HCT116 (cell line): ENCODE results near the gene TIPRL. TPM values are rescaled to one million over a fixed set of nuclear protein-coding genes. Genes with fewer than 3 reads are reported as not detected.

Experiments
- ATAC-seq: fragments of 200-7000 bp; cut with Tn5 transposase; 2 replicates; pipeline ENCODE4 v1.9.1; 2020; ENCODE audit warnings: mild to moderate bottlenecking, moderate library complexity
- BruUV-seq: library from RNA; stranded (reverse); fragments of 400-500 nt; replicated peaks from 2 replicates; lab custom pipeline; 2021; lab: Mats Ljungman, UMichigan
- CTCF ChIA-PET: fragments of 300-600 bp; sonication (Branson Sonifier 250); formaldehyde crosslinking; loops from one replicate; lab custom pipeline; 2021; ENCODE audit warnings: antibody characterized with exemption; lab: Charles Lee
- POLR2A ChIA-PET: fragments of 300-600, 350-600 bp; sonication (Branson Sonifier 250); formaldehyde crosslinking; loops from one replicate; lab custom pipeline; 2021; ENCODE audit warnings: antibody characterized with exemption; lab: Charles Lee
- RAD21 ChIA-PET, 2 experiments: fragments of 300-600 bp; sonication (Branson Sonifier 250); formaldehyde crosslinking; loops; one replicate each; lab custom pipeline; 2023; ENCODE audit warnings: low total read pairs in 2 of 2; ENCODE audit not compliant: uncharacterized antibody in 2 of 2, unreplicated experiment in 2 of 2, low non-redundant PET in 1 of 2; lab: Charles Lee
- DNase-seq: peaks from one replicate; pipeline ENCODE4 v3.0.0-alpha.2; 2010; ENCODE audit warnings: low read depth, low spot score
- H2AFZ ChIP-seq: fragments of 200-600 bp; shearing (Covaris generic), sonication (generic); 2 replicates; pipeline ENCODE4 v1.6.1; 2017; ENCODE audit warnings: low read depth, mixed run types, mixed read lengths, antibody characterized with exemption, low read length; ENCODE audit not compliant: poor library complexity, severe bottlenecking
- H3K27ac ChIP-seq: 2 replicates; pipeline ENCODE4 v1.5.1; 2012; ENCODE audit warnings: low read depth, low read length
- H3K27me3 ChIP-seq: fragments of 200-600 bp; sonication (generic); 2 replicates; pipeline ENCODE4 v1.6.1; 2016; ENCODE audit warnings: mixed run types, low read length, mixed read lengths; ENCODE audit not compliant: insufficient read depth
- H3K36me3 ChIP-seq, 2 experiments: fragments of 200-500 bp in 1 of 2; fragments of 200-600 bp in 1 of 2; sonication (Bioruptor generic) in 1 of 2; sonication (generic) in 1 of 2; 2 replicates each; pipeline versions ENCODE4 v1.5.1 to v1.6.1; 2014 to 2016; ENCODE audit warnings: low read length in 2 of 2, inconsistent platforms in 1 of 2, mixed read lengths in 1 of 2, mixed run types in 1 of 2; ENCODE audit not compliant: insufficient read depth in 2 of 2, control insufficient read depth in 1 of 2
- H3K4me1 ChIP-seq, 2 experiments: fragments of 200-600 bp in 1 of 2; sonication (generic) in 1 of 2; 2 replicates each; pipeline versions ENCODE4 v1.5.1 to v1.6.1; 2012 to 2017; ENCODE audit warnings: low read length in 2 of 2, inconsistent platforms in 1 of 2, mild to moderate bottlenecking in 1 of 2, mixed read lengths in 1 of 2, mixed run types in 1 of 2, moderate library complexity in 1 of 2; ENCODE audit not compliant: insufficient read depth in 2 of 2, control insufficient read depth in 1 of 2
- H3K4me2 ChIP-seq: fragments of 200-600 bp; sonication (generic); 2 replicates; pipeline ENCODE4 v1.6.1; 2017; ENCODE audit warnings: mixed run types, low read length, mixed read lengths
- H3K4me3 ChIP-seq, 2 experiments: fragments of 200-600 bp in 1 of 2; sonication (generic) in 1 of 2; replicated peaks in 1 of 2; 2 replicates each; pipeline ENCODE4 v1.5.1; 2011 to 2016; ENCODE audit warnings: low read length in 2 of 2, control low read depth in 1 of 2, low read depth in 1 of 2, mild to moderate bottlenecking in 1 of 2, mixed read lengths in 1 of 2, mixed run types in 1 of 2
- H3K79me2 ChIP-seq: fragments of 200-600 bp; sonication (generic); 2 replicates; pipeline ENCODE4 v1.6.1; 2017; ENCODE audit warnings: mild to moderate bottlenecking, mixed run types, low read length, moderate library complexity, mixed read lengths; ENCODE audit not compliant: insufficient read depth
- H3K9ac ChIP-seq: fragments of 200-600 bp; sonication (generic); 2 replicates; pipeline ENCODE4 v1.6.1; 2016; ENCODE audit warnings: low read length, mixed read lengths
- H3K9me2 ChIP-seq: fragments of 200-600 bp; sonication (generic), shearing (Covaris generic); 2 replicates; pipeline ENCODE4 v1.6.1; 2017; ENCODE audit warnings: mixed run types, mild to moderate bottlenecking, moderate library complexity; ENCODE audit not compliant: insufficient read depth
- H3K9me3 ChIP-seq, 2 experiments: fragments of 200-500 bp in 1 of 2; fragments of 200-600 bp in 1 of 2; sonication (Bioruptor generic) in 1 of 2; sonication (generic) in 1 of 2; 2 replicates each; pipeline ENCODE4 v1.6.1; 2014 to 2017; ENCODE audit warnings: low read length in 2 of 2, mixed read lengths in 2 of 2, inconsistent platforms in 1 of 2, low read depth in 1 of 2, mild to moderate bottlenecking in 1 of 2, mixed run types in 1 of 2, moderate library complexity in 1 of 2; ENCODE audit not compliant: control insufficient read depth in 1 of 2, insufficient read depth in 1 of 2
- H4K20me1 ChIP-seq: fragments of 200-600 bp; sonication (generic), shearing (Covaris generic); 2 replicates; pipeline ENCODE4 v1.6.1; 2017; ENCODE audit warnings: mixed run types, mild to moderate bottlenecking, moderate library complexity; ENCODE audit not compliant: insufficient read depth
- CEBPB ChIP-seq: IDR thresholded peaks from 2 replicates; pipeline ENCODE4 v1.6.1; 2012; ENCODE audit warnings: low read depth
- EGR1 ChIP-seq: IDR thresholded peaks from 2 replicates; pipeline ENCODE4 v1.6.1; 2012; ENCODE audit warnings: low read depth
- EZH2 ChIP-seq: fragments of 200-600 bp; sonication (generic); IDR thresholded peaks from 2 replicates; pipeline ENCODE4 v1.6.1; 2017; ENCODE audit warnings: antibody characterized with exemption, mixed run types
- FOSL1 ChIP-seq: IDR thresholded peaks from 2 replicates; pipeline ENCODE4 v1.6.1; 2012; ENCODE audit warnings: low read depth
- SIN3A ChIP-seq: IDR thresholded peaks from 2 replicates; pipeline ENCODE4 v1.6.1; 2012; ENCODE audit warnings: low read depth
- SRF ChIP-seq: IDR thresholded peaks from 2 replicates; pipeline ENCODE4 v1.6.1; 2012; ENCODE audit warnings: low read depth
- ZFX ChIP-seq: fragments of 450-650 bp; IDR thresholded peaks from 2 replicates; pipeline ENCODE4 v1.6.1; 2017
- intact Hi-C: fragments of 100-400 bp; cut with micrococcal nuclease; formaldehyde crosslinking; loops from 2 replicates; pipeline ENCODE4 v1.10.0; 2022
- total RNA-seq: library from RNA; stranded (reverse); gene quantifications from one replicate; pipeline ENCODE4 v1.2.1, GENCODE V29; 2021; ENCODE audit not compliant: unreplicated experiment
- TF ChIP-seq, protein P1 (sequence below): IDR thresholded peaks from 2 replicates; pipeline ENCODE4 v1.6.1; 2011; ENCODE audit warnings: mild to moderate bottlenecking, low read length, moderate library complexity; ENCODE audit not compliant: insufficient replicate concordance; ENCODE audit errors: extremely low read depth
- TF ChIP-seq, protein P2 (sequence below): IDR thresholded peaks from 2 replicates; pipeline ENCODE4 v1.6.1; 2012
- TF ChIP-seq, protein P3 (sequence below): IDR thresholded peaks from 2 replicates; pipeline ENCODE4 v1.6.1; 2012
- TF ChIP-seq, protein P4 (sequence below): IDR thresholded peaks from 2 replicates; pipeline ENCODE4 v1.6.1; 2012; ENCODE audit warnings: low read depth

The TIPRL gene
- total RNA-seq, 1 experiment from 2014 or later: 36.4 TPM

DNA sequence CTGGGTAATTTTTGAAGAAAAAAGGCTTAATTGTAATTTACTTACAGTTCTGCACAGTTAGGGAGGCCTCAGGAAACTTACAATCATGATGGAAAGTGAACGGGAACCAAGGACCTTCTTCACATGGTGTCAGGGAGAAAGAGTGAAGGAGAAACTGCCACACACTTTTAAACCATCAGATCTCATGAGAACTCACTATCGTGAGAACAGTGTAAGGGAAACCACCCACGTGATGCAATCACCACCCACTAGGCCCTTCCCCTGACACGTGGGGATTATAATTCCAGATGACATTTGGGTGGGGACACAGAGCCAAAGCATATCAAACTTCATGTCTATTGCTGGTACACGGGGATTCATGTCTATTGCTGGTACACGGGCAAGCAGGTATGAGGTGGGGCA lies 41.7 kb downstream of the TIPRL start:
- ChIA-PET POLR2A (no interaction called here), CTCF (no interaction called here)
- H4K20me1 ChIP-seq: no peaks in the 10 kb centered on the region
- no peak overlapping the region for H3K27ac ChIP-seq
- BruUV-seq: no TSS peak
- intact Hi-C loops: no loop called here
- H3K4me1 ChIP-seq: peaks cover 0 to 6% of the 10 kb centered on the region in 2 experiments; a peak in 2 of 4 replicates
- no peaks in the 10 kb centered on the region for H3K27me3 ChIP-seq
- no peak overlapping the region for H3K4me3 ChIP-seq
- H3K4me2 ChIP-seq: no peak overlapping the region
- no peaks in the 10 kb centered on the region for H3K9me2 ChIP-seq
- no peaks in the 10 kb centered on the region for H3K79me2 ChIP-seq
- no peak overlapping the region for H3K9ac ChIP-seq
- no peak for ATAC-seq
- no peak overlapping the region for H2AFZ ChIP-seq
- H3K9me3 ChIP-seq: peaks cover 0 to 7% of the 10 kb centered on the region in 2 experiments; a peak in 1 of 4 replicates
- TF ChIP-seq, protein P1, sequence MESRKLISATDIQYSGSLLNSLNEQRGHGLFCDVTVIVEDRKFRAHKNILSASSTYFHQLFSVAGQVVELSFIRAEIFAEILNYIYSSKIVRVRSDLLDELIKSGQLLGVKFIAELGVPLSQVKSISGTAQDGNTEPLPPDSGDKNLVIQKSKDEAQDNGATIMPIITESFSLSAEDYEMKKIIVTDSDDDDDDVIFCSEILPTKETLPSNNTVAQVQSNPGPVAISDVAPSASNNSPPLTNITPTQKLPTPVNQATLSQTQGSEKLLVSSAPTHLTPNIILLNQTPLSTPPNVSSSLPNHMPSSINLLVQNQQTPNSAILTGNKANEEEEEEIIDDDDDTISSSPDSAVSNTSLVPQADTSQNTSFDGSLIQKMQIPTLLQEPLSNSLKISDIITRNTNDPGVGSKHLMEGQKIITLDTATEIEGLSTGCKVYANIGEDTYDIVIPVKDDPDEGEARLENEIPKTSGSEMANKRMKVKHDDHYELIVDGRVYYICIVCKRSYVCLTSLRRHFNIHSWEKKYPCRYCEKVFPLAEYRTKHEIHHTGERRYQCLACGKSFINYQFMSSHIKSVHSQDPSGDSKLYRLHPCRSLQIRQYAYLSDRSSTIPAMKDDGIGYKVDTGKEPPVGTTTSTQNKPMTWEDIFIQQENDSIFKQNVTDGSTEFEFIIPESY: no peak
- TF ChIP-seq, all 23 proteins: peak for 0
- DNase-seq: no peak
- no peaks in the 10 kb centered on the region for H3K36me3 ChIP-seq
- RAD21 ChIA-PET: no interaction called here

DNA sequence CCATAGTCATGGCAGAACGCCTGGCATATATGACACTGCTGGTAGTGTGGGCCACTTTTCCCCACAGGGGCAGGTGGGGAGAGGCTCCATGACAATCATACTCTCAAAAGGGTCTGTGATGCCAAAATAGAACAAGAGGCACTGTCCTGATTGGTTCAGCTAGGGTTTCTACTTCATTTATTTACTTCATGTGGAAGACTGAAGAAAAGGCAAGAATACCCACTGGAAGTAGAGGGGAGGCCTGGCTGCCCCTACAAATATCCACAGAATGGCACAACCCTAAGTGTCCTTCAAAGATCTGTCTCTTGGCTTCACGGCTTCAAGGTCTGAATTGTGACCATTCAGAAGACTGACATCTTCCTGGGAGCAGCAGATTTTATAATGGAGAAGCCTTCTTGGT lies 42.5 kb downstream of the TIPRL start:
- ChIA-PET RAD21 (no interaction called here), POLR2A (no interaction called here), CTCF (no interaction called here)
- intact Hi-C loops: no loop called here
- no peak overlapping the region for H2AFZ ChIP-seq
- no peaks in the 10 kb centered on the region for H4K20me1 ChIP-seq
- TF ChIP-seq ZFX (no peak), CEBPB (no peak), EGR1 (no peak), SIN3A (no peak), EZH2 (no peak), SRF (no peak), FOSL1 (no peak)
- TF ChIP-seq, protein P2, sequence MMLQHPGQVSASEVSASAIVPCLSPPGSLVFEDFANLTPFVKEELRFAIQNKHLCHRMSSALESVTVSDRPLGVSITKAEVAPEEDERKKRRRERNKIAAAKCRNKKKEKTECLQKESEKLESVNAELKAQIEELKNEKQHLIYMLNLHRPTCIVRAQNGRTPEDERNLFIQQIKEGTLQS: no peak
- TF ChIP-seq, protein P3, sequence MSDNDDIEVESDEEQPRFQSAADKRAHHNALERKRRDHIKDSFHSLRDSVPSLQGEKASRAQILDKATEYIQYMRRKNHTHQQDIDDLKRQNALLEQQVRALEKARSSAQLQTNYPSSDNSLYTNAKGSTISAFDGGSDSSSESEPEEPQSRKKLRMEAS: no peak
- TF ChIP-seq, protein P4, sequence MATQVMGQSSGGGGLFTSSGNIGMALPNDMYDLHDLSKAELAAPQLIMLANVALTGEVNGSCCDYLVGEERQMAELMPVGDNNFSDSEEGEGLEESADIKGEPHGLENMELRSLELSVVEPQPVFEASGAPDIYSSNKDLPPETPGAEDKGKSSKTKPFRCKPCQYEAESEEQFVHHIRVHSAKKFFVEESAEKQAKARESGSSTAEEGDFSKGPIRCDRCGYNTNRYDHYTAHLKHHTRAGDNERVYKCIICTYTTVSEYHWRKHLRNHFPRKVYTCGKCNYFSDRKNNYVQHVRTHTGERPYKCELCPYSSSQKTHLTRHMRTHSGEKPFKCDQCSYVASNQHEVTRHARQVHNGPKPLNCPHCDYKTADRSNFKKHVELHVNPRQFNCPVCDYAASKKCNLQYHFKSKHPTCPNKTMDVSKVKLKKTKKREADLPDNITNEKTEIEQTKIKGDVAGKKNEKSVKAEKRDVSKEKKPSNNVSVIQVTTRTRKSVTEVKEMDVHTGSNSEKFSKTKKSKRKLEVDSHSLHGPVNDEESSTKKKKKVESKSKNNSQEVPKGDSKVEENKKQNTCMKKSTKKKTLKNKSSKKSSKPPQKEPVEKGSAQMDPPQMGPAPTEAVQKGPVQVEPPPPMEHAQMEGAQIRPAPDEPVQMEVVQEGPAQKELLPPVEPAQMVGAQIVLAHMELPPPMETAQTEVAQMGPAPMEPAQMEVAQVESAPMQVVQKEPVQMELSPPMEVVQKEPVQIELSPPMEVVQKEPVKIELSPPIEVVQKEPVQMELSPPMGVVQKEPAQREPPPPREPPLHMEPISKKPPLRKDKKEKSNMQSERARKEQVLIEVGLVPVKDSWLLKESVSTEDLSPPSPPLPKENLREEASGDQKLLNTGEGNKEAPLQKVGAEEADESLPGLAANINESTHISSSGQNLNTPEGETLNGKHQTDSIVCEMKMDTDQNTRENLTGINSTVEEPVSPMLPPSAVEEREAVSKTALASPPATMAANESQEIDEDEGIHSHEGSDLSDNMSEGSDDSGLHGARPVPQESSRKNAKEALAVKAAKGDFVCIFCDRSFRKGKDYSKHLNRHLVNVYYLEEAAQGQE: no peak
- H3K36me3 ChIP-seq: no peaks in the 10 kb centered on the region
- H3K9ac ChIP-seq: no peak overlapping the region
- H3K9me2 ChIP-seq: no peaks in the 10 kb centered on the region
- no peak overlapping the region for H3K27ac ChIP-seq
- no peak overlapping the region for H3K4me2 ChIP-seq
- ATAC-seq: no peak
- no TSS peak for BruUV-seq
- no peak overlapping the region for H3K4me3 ChIP-seq
- H3K79me2 ChIP-seq: peaks cover 4% of the 10 kb centered on the region; the same call in 1 of the 2 replicates
- peaks cover 0 to 9% of the 10 kb centered on the region in 2 experiments; a peak in 2 of 4 replicates for H3K4me1 ChIP-seq
- no peaks in the 10 kb centered on the region for H3K27me3 ChIP-seq
- H3K9me3 ChIP-seq: peaks cover 0 to 7% of the 10 kb centered on the region in 2 experiments; a peak in 1 of 4 replicates
- no peak for DNase-seq
